Stimulated activated CD4-positive, alpha-beta T cell treated with anti-CD3 and anti-CD28 coated beads, TNF-alpha, amount 100 ng/mL, for 24 hours (primary cell): ENCODE results near the gene EXD3.

Experiments used
- DNase-seq, 3 experiments: peaks; one replicate each; pipeline ENCODE4 v3.0.0-alpha.2; 2020; ENCODE audit warnings: low read depth in 3 of 3

The EXD3 gene

DNA sequence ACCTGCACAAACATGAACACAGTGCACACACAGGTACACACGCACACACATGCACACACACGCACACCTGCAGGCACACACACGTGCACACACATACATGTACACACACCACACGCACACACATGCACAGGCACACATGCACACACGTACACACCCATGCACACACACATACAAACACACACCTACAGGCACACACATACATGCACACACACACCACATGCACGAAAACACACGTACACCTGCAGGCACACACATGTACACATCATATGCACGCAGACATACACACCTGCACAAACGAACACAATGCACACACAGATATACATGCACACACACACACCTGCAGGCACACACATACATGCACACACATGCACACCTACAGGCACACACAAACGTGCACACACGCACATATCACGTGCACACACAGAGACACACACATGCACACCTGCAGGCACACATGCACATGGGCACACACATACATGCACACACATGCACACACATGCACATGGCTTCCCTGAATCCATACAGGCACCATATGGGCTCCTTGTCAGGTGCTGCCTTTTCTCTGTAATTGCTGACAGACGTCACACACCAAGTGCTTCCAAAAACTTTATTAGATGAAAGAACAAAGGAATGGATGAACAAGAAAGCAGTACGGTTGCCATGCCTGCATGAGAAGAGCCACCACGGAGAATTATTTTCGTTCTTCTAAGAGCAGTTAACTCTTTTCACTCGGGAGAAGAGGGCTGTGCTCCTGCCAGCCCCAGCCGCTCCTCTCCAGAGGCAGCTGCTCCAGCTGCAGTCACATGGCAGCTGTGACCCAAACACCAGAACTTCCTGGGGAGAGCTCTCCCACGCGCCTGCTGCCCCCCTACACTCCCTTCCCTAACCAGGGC is 57.2 kb downstream of the EXD3 start:
- DNase-seq: no peak

DNA sequence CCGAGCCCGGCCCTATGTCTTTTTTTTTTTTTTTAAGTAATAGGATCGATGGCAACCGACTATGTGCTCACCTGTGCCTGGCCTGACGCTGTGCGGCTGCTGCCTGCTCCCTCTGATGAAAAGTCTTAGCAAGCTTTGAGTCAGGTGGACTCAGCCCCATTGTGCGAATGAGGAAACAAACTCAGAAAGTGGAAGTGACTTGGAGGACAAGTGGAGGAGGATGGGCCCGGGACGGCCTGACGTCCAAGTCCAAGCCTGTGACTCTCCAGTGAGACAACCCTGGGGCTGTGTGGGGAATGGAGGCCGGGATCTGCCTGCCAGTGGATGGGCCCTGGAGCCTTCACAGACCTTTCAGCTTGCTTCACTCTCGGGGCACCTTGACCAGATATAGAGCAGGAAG is 57.9 kb downstream of the EXD3 start:
- no peak for DNase-seq

DNA sequence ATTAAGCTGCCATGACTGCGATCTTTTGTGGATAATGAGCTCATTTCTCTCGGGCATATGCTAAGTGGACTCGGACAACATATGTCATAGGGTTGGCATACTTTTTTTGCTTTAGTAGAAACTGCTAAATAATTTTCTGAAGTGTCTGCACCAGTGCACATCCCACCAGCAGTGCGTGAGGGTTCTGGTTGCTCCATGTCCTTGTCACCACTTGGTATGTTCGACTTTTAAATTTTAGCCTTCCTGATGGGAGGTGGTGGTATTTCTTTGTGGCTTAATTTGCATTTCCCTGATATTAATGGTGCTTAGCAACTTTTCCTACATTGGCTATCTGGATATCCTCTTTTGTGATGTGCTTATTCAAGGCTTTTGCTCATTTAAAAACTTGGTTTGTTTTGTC is 63.1 kb downstream of the EXD3 start:
- no peak for DNase-seq

DNA sequence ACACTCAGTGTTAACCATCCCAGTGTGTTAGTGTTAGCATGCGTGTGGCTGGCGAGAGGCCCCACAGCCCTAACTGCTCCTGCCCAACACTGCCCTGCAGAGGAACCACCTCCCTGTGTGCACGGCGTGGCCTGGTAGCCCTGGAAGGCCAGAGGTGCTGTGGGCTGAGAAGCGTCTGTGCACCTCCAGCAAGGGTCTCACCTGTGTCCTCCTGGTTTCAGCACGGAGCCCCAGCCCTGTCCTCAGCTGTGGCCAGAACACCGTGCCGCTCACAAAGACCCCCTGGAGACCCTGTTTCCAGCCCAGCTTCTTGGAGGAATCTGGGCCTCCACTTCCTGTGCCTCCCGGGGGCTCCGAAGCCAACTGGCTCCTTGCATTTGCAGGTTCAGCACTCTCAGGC is 64.8 kb downstream of the EXD3 start:
- no peak for DNase-seq

DNA sequence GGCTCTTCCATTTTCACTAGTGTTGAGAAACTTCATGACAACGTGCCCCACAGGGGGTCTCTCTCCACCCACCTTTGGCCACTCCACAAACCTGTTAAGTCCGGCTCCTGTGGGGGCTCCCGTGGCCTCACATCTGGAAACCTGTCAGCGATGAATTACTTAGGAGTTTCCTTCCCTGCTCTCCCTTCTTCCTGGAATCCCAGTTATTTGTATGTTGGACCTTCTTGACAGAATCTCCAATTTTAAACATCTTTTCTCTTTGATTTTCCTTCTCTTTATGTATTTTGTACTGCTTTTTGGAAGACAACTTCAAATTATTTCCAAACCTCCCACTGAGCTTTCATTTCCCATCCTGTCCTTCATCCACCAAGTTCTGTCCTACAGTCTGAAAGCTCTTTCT is 65.8 kb downstream of the EXD3 start:
- DNase-seq: no peak

DNA sequence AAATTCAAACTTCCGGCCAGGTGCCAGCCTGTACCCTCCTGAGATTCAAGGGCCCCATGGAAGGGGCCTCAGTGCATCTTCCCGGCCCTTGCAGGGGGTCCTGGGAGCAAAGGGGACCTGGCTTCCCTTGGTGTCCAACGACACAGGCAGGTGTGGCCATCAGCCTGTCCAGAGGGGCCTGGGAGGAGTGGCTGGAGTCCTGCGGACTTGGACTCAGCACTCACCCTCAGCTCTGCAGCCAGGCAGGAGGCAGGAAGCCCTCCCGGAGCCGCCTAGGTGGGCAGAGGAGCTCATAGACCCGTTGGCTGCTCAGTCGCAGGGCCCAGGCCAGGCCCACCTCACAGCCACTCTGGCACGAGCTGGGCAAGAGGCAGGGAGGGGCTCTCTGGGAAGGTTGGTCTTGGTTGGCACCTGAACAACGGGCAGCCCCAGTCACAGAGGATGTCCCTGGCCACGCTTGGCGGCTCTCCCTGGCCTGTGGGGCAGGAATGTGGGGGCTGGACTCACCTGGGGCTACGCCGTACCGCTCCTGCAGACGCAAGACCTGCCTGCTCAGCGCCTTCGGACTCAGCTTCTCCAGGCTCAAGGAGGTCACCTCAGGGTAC is 67.1 kb downstream of the EXD3 start:
- DNase-seq: no peak

DNA sequence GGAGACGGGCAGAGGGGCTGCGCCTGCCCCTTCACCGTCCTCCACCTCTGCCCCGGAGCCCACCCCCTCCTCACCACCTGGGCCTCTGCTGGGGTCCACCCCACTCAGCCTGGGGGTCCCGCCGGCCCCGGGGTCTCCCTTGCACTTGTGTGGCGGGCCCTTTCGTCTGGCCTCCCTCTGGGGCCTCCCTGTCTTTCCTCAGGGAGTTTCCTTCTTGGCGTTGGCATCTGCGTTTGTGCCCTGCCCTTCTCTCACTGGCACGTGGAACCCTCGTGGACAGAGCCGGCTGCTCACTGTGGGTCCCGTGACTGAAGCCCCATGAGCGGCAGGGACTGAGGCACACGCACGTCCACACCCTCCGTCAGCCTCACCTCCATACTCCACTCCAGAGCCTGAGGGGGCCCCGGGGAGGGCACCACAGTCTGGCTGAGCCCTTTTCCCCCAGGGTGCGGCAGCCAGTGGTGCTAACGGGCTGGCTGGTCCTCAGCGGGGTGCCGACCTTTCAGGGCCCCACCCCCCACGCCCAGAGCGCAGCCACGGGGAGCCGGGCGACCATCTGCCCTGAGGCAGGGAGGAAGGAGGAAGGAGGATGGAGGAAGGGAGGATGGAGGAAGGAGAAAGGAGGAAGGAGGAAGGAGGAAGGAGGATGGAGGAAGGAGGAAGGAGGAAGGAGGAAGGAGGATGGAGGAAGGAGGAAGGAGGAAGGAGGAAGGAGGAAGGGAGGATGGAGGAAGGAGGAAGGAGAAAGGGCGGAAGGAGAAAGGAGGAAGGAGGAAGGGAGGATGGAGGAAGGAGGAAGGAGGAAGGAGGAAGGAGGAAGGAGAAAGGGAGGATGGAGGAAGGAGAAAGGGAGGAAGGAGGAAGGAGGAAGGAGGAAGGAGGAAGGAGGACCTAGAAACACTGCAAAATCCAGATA is 67.9 kb downstream of the EXD3 start:
- no peak for DNase-seq

DNA sequence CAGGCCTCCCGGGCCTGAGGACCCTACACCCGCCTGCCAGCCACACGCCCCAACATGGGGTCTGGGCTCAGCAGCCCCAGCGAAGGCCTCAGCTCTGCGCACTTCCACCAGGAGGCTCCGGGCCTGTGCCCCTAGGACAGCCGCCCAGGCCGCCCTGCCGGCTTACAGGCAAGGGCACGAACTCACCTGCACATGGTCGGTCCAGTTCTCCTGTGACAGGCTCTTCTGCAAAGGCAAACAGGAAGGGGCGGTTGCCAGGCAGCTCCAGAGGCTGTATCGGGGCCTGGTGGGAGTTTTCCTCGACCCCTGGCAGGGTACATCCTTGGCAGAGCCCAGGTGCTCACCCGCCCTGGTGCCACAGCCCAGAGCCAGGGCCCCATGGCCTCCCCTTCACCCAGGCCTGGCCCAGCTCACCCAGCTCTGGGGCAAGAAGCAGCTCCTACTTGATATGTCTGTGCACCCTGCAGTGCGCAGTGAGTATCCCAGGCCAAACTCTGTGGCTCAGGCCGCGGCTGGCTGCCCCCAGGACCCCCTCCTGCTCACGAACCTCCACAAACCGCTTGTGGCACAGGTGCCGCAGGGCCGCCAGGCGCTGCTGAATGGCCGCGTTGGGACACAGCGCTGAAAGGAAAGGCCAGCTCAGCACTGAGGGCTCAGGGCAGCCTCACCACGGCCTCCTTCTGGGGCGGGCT is 68.7 kb downstream of the EXD3 start:
- DNase-seq: no peak

DNA sequence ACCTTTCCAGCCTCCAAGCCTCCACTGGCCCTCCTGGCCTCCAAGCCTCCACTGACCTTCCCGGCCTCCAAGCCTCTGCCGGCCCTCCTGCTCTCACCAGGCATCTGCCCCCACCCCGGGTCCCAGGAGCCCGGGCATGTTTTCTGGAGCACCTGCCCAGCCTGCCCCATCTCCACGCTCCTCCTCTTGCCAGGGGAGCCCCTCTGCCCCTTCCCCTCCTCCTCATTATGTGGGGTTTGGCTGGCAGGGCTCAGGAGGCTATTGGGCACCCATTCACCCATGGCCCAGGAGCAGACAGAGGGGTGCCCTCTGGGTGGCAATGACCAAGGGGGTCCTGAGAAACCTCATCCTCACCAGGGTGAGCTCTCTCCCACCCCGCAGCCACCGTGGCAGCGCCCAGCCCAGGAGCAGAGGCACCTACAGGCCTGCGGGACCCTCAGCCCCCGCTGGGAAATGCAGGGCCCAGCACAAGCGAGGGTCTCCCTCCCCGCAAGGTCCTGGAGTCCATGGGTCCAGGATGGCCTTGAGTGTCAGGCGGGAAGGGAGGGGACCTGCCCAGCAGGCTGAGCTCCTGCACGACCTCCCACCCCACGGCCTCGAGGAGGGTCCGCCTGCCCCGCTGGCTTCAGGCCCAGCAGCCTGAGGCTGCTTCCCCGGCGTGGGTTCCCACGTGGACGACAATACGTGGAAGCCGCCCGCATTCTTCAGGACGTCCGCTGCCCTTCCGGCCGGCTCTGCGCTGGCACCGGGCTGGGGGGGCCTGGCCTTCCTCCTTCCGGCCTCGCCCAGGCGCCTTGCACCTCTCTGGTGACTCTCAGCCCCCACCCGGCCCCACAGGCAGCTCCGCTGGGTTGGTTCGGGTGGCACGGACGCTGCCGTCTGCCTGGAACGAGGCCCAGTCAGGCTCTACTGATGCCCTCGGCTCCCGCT is 69.5 kb downstream of the EXD3 start:
- no peak for DNase-seq

DNA sequence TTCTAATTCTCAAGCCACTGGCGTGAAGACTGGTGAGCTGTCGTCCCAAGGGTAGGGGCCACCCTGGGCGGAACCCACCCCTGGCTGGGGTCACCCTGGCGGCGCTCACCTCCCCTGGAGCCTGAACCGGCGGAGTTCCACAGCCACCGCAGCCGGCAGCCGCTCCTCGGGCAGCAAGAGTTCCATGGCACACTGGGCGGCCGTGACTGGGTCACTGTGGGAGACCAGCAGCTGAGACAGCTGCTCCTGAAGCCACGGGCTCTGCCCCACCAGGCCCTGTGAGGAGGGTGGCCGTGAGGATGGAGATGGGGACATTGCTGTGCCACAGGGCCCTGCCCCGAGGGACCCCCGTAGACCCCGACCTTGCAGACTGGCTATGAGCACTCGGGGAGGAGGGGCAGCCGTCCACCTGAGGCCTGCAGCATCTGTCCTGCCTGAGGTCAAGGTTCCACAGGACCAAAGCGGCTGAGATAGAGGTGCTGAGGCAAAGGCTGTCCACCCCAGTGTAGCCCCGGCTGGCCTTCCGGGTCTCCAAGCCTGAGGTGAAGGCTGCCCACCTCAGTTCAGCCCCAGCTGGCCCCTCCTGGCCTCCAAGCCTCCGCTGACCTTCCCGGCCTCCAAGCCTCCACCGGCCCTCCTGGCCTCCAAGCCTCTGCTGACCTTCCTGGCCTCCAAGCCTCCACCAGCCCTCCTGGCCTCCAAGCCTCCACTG is 70.3 kb downstream of the EXD3 start:
- DNase-seq: no peak

DNA sequence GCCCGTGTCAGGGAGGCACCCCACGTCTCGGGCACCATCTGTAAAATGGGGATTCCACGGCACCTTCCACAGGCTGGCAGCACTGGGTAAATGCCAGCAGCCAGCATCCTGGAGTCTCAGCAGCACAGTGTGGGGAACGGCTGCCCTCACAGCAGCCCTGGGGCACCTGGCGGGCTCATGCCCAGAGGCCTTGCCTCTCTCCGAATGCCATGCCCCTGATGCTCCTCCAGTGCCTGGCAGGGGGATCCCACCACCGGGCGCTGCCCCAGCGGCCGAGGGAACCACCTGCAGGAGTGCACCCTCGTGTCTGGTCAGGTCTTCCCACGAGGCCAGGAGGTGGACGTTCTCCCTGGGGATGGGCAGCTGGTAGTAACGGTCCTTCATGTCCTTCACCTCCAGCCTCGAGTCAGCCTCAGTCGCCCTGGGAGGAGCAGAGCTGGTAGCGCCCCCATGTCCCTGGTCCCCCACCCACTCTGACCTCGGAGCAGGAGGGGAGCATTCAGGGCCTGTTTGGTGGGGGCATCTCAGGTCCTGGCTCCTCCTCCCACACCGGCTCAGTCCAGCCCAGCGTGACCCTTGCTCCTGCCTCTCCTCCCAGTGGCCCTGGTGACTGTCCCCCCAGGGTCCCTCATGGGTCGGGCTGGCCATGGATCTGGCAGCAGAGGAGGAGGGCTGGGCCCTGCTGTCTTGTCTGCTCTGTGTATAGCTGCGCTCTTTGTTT is 71.0 kb downstream of the EXD3 start:
- no peak for DNase-seq

DNA sequence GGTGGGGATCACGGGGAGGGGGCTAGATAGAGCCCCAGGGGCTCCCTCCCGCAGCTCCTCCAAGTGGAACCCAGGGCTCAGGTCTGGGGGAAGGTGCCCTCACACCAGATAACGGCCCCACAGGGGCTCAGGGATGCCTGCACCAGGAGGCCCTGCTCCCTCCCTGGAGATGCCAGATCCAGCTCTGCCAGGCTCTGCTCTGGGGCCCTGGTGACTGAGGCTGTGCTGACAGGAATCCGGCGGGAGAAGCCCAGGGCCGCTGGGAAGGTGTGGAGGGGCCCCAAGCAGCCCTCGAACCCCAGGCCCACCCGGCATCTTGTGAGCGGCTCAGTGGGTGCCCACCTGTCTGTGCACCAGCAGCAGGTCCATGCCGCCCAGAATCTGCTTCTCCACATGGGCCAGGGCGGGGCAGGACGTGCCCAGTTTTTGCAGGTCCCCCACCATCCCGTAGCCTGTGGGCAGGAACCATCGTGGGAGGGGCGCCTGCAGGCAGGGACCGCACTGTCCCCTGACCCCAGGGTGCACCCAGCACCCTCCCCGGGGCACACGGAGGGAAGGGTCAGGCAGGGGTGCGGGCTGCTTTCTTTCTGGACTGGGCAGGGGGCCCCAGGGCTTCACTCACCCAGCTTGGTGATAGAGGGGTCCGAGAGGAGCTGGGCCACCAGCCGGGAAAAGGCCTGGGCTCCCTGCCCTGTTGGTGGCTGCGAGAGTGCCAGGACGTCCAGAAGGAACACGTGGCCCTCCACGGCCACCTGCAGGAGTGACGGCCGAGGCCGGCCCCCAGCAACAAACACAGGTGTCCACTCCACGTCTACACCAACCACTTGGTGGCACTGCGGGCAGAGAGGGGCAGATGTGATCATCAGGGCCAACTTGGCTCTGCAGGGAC is 72.0 kb downstream of the EXD3 start:
- DNase-seq: no peak

DNA sequence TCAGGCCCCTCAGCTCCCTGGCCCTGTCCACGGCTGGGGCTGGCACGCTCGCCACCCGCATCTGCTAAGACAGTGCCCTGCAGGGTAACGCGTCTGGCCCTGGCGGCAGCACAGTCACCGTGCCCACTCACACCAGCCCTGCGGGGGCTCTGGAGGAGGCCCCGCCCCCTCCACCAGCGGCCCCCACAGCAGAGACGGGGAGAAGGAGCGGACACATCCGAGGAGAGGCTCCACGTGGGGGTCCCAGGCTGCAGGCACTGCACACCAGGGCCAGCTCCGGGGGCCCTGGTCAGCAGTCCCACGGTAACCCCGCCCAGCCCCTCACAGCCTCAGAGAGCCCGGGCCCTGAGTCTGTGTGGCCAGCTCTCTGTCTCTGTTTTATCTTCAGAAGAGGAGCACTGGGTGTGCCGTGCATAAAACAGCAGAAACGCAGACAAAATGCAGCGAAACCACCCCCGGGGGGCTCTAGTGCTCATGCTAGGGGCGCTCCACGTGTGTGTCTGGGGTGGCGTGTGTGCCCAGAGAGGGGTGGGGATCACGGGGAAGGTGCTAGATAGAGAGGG is 73.4 kb downstream of the EXD3 start:
- DNase-seq: no peak

DNA sequence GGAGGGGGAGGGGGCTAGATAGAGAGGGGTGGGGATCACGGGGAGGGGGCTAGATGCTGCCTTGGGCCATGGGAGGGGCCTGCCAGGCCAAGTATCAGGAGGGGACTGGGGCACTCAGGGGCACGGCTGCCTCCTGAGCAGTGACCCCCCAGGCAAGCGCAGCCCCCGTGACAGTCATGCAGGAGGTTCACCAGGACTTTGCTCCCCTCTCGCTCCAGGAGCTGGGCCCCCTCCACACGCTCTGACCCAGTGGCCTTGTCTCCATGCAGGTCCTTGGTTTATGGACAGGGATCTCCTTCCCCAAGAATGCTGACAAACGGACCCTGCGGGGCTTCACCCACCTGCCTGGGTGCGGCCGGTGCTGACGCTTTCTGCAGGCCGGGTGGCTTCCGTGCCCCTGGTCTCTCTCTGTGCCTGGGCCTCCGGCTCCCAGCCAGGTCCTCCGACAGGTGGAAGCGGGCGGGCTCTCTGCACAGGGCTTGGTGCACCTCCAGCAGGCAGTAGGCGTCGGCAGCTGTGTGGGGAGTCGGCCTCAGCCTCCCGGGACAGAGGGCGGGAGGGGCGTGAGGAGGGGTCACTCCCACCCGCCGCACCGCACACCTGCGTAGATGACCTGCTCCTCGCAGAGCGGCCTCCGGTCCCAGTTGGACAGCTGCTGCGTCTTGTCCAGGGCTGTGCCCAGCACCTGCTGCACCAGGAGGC is 74.0 kb downstream of the EXD3 start:
- no peak for DNase-seq

DNA sequence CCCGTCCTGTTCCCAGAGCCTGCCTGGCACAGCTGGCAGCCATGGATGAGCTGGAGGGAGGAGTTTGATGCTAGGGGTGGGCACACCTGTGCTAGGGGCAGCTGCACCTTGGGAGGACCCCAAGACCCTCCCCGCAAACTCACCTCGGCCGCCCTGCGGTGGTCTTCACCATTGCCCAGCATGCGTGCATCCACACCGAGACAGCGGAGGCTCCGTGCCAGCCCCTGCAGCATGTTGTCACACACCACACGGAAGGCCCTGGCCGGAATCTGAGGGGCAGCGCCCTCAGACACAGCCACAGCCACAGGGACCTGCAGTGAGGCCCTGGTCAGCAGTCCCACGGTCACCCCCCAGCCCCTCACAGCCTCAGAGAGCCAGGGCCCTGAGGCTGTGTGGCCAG is 75.0 kb downstream of the EXD3 start:
- DNase-seq: no peak

DNA sequence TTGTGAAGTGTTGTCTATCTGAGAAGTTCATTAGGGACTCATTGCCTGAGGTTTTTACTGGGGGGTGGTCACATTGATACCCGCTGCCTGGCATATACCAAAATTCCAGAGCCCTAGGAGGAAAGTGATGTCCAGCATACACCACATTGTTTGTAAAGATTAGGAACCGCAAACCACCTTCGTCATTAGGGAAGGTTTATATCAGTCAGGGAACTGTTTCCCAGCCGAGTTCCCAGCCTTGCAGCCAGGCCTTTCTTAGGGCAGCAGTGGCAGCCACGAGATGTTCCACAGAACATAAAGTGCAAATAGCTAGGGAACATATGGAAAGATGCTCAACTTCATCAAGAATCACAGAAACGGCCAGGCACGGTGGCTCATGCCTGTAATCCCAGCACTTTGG is 80.5 kb downstream of the EXD3 start:
- no peak for DNase-seq

DNA sequence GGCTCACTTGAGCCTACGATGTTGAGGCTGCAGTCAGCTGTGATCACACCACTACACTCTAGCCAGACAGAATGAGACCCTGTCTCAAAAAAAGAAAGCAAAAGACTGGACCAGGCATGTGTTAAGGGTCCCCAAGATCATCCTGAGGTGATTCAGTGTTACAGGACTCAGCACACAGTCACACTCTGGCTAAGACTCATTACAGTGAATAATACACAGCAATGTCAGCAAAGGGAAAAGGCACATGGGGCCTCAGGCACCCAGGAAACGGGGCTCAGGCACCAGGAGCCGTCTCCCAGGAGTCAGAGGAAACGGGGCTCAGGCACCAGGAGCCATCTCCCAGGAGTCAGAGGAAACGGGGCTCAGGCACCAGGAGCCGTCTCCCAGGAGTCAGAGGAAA is 81.7 kb downstream of the EXD3 start:
- no peak for DNase-seq
